ENCODE data around the gene C6orf47. TPM values are rescaled to one million over a fixed set of nuclear protein-coding genes. Genes with fewer than 3 reads are reported as not detected.

Gene C6orf47
- total RNA-seq, 2 donors from 2014 or later: 13.3 to 16.9 TPM

DNA sequence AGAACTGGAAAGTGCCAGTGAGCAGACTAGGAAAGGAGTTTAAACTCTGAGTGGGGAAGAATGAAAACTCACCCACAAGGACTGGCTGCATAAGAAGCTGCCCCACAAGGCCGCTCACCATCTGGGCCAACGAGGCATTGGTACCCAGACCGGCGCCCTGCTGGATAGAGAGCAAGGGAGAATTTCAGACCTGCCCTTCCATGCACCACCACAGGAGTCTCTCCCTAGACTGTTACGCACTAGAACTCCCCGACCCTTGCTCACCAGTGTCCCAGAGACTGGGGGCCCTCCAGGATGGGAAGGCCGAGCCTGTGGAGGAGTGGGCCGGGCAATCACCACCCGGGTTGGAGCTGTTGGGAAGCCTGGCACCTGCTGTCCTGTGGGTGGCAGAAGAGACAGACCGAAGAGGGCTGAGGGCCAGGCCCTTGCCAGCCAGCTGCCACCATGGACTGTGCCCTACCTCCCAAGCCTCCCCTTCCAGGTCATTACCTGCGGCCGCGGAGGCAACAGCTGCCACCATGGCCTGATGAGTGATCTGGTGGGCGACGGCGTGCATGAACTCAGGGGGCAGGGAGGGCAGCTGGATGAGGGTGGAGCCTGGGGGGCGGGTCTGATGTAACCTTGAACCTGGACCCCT lies 16.6 kb downstream of the C6orf47 start:
- Mint-ChIP-seq H3K4me1 (peaks cover 4% of the 10 kb centered on the region), H3K27ac (peak overlapping the region; percentile 16), H3K4me3 (no peak overlapping the region), H3K36me3 (ENCODE audit: low read depth) (peaks cover 3% of the 10 kb centered on the region), H3K27me3 (no peaks in the 10 kb centered on the region)
- H3K9me3 ChIP-seq (ENCODE audit: control insufficient read depth, low read length, poor library complexity, severe bottlenecking): no peaks in the 10 kb centered on the region
- ATAC-seq (no peak), DNase-seq (no peak)

GRCh38 chr6:31642798-31643570 lies 17.6 kb downstream of the C6orf47 start:
- no peak for ATAC-seq
- H3K9me3 ChIP-seq (ENCODE audit: control insufficient read depth, low read length, poor library complexity, severe bottlenecking): no peaks in the 10 kb centered on the region
- no peak for DNase-seq
- Mint-ChIP-seq H3K4me3 (no peak overlapping the region), H3K4me1 (peaks cover 4% of the 10 kb centered on the region), H3K27me3 (no peaks in the 10 kb centered on the region), H3K27ac (no peak overlapping the region), H3K36me3 (ENCODE audit: low read depth) (peaks cover 3% of the 10 kb centered on the region)

DNA sequence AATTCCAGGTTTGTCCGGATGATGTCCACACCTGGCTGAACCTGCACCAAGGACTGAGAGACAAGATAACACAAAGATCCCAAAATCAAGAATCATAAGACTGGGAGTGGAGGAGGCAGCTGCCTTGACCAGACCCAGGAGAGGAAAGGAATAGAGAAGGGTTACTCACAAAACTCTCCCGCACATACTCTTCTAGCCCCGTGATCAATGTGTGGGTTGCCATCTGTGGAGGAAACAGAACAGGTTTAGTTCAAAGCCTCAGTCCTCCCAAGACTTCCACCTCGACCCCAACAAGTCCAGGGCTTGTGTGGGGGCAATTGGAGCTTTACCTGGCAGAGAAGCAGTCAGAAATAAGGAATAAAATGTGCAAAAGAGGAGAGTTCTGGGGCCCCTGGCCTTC lies 19.2 kb downstream of the C6orf47 start:
- H3K9me3 ChIP-seq (ENCODE audit: control insufficient read depth, low read length, poor library complexity, severe bottlenecking): no peaks in the 10 kb centered on the region
- Mint-ChIP-seq H3K4me1 (peaks cover 4% of the 10 kb centered on the region), H3K27me3 (no peaks in the 10 kb centered on the region), H3K36me3 (ENCODE audit: low read depth) (peaks cover 3% of the 10 kb centered on the region), H3K4me3 (no peak overlapping the region), H3K27ac (no peak overlapping the region)
- ATAC-seq: no peak
- DNase-seq: no peak

DNA sequence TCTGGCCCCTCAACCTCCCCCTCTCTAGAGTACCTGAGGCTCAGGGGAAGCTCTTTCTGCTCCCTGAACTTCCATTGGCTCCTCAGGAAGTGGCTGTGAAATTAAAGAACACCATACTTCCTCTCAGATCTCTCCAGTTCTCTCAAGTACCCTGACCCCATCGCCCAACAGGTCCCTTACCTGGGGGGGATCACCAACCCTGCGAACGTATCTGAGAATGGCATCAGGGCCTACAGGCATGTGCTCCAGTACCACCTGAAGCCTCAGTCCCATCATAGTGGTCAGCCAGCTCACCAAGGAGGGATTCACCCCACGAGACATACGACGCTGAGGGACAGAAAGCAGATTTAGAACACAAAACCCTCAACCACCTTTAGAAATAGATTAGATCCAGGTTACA lies 20.0 kb downstream of the C6orf47 start:
- peaks cover 4% of the 10 kb centered on the region for H3K4me1 Mint-ChIP-seq
- ATAC-seq (no peak), DNase-seq (no peak)
- H3K27me3 Mint-ChIP-seq: no peaks in the 10 kb centered on the region
- H3K9me3 ChIP-seq (ENCODE audit: control insufficient read depth, low read length, poor library complexity, severe bottlenecking): no peaks in the 10 kb centered on the region
- H3K27ac Mint-ChIP-seq: no peak overlapping the region
- H3K36me3 Mint-ChIP-seq (ENCODE audit: low read depth): peaks cover 3% of the 10 kb centered on the region
- no peak overlapping the region for H3K4me3 Mint-ChIP-seq

GRCh38 chr6:31639449-31639861 lies 21.1 kb downstream of the C6orf47 start:
- H3K9me3 ChIP-seq (ENCODE audit: control insufficient read depth, low read length, poor library complexity, severe bottlenecking): no peaks in the 10 kb centered on the region
- ATAC-seq: no peak
- Mint-ChIP-seq H3K27me3 (no peaks in the 10 kb centered on the region), H3K36me3 (ENCODE audit: low read depth) (no peaks in the 10 kb centered on the region), H3K4me3 (no peak overlapping the region), H3K4me1 (no peaks in the 10 kb centered on the region), H3K27ac (no peak overlapping the region)
- DNase-seq: no peak

DNA sequence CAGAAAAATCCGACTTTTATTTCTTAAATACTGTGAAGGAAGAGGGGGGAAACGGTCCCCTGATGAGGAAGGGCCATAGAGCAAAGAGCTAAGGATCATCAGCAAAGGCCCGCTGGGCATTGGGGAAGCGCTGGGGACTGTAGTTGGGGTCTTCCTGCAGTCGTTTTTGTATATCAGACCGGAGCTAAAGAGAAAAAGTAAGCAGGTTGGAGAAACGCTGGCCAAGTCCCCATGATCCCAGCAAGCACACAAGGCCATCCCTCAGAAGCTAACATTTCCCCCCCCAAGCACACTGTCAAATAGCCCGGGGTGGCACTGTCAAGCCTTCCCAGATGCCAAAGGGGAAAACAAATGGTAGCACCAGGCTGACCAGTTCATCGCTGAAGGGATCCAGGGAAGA lies 21.5 kb downstream of the C6orf47 start:
- DNase-seq (no peak), ATAC-seq (no peak)
- H3K9me3 ChIP-seq (ENCODE audit: control insufficient read depth, low read length, poor library complexity, severe bottlenecking): no peaks in the 10 kb centered on the region
- Mint-ChIP-seq H3K4me3 (no peak overlapping the region), H3K4me1 (peaks cover 1% of the 10 kb centered on the region), H3K36me3 (ENCODE audit: low read depth) (peaks cover under 1% of the 10 kb centered on the region), H3K27me3 (no peaks in the 10 kb centered on the region), H3K27ac (no peak overlapping the region)

DNA sequence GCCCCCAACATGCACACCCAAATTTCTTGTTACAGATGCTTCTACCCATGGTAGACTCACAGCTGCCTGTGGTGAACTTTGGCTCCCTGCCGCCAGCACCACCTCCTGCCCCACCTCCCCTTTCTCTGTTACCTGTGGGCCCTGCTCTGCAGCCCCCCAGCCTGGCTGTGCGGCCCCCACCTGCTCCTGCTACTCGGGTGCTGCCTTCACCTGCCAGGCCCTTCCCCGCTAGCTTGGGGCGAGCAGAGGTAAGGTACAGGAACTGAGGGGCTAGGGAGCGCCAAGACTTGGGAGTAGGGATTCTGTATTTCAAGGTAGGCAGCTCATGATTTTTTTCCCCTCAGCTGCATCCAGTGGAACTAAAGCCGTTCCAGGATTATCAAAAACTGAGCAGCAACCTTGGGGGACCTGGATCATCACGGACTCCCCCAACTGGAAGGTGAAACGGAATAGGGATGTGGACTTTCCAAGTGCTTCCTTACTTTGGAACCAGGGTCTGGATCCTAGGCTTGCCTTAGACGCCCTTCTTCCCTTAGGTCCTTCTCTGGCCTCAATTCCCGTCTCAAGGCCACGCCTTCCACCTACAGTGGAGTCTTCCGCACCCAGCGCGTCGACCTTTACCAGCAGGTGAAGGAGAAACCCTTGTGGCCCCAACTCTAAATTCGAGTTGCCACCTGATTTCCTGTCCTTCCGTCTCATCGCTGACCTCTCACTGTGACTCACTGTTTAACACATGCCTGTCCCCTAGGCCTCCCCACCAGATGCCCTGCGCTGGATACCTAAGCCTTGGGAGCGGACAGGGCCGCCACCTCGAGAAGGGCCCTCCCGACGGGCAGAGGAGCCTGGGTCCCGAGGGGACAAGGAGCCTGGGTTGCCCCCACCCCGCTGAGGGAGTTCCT lies 23.6 kb downstream of the C6orf47 start:
- ATAC-seq: no peak
- Mint-ChIP-seq H3K4me3 (no peak overlapping the region), H3K27ac (peak overlapping the region; percentile 49), H3K4me1 (peaks cover 3% of the 10 kb centered on the region), H3K36me3 (ENCODE audit: low read depth) (peaks cover 4% of the 10 kb centered on the region), H3K27me3 (no peaks in the 10 kb centered on the region)
- DNase-seq: no peak
- H3K9me3 ChIP-seq (ENCODE audit: control insufficient read depth, low read length, poor library complexity, severe bottlenecking): no peaks in the 10 kb centered on the region

- Mint-ChIP-seq H3K4me1 (peaks cover 9% of the 10 kb centered on the region), H3K27me3 (no peaks in the 10 kb centered on the region), H3K4me3 (no peak overlapping the region), H3K36me3 (ENCODE audit: low read depth) (peaks cover 8% of the 10 kb centered on the region), H3K27ac (no peak overlapping the region)
- no peak for DNase-seq
- no peaks in the 10 kb centered on the region for H3K9me3 ChIP-seq (ENCODE audit: control insufficient read depth, low read length, poor library complexity, severe bottlenecking)
- no peak for ATAC-seq
Measured at GRCh38 chr6:31634969-31635575, 25.5 kb downstream of the C6orf47 start.

DNA sequence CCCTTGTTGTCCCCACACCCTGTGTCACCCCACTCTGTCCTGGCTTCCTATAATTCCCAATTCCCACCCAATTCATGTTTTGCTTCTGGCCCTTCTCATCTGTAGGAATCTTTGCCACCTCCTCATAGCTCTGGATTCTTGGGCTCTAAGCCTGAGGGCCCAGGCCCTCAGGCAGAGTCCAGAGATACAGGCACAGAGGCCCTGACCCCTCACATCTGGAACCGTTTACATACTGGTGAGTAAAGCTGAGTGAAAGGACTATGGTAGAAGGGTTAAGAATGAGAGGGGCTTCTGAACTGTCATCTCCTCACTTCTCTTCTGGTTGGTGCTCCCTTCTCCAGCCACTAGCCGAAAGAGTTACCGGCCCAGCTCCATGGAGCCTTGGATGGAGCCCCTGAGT lies 26.4 kb downstream of the C6orf47 start:
- Mint-ChIP-seq H3K27me3 (no peaks in the 10 kb centered on the region), H3K36me3 (ENCODE audit: low read depth) (peaks cover 11% of the 10 kb centered on the region), H3K4me3 (no peak overlapping the region), H3K27ac (peak overlapping the region; percentile 2), H3K4me1 (peaks cover 9% of the 10 kb centered on the region)
- DNase-seq (no peak), ATAC-seq (no peak)
- H3K9me3 ChIP-seq (ENCODE audit: control insufficient read depth, low read length, poor library complexity, severe bottlenecking): no peaks in the 10 kb centered on the region

GRCh38 chr6:31633447-31633846 lies 27.1 kb downstream of the C6orf47 start:
- H3K4me1 Mint-ChIP-seq: peaks cover 9% of the 10 kb centered on the region
- no peaks in the 10 kb centered on the region for H3K27me3 Mint-ChIP-seq
- no peak overlapping the region for H3K4me3 Mint-ChIP-seq
- ATAC-seq (no peak), DNase-seq (no peak)
- H3K9me3 ChIP-seq (ENCODE audit: control insufficient read depth, low read length, poor library complexity, severe bottlenecking): no peaks in the 10 kb centered on the region
- peaks cover 11% of the 10 kb centered on the region for H3K36me3 Mint-ChIP-seq (ENCODE audit: low read depth)
- H3K27ac Mint-ChIP-seq: peak overlapping the region; percentile 66

DNA sequence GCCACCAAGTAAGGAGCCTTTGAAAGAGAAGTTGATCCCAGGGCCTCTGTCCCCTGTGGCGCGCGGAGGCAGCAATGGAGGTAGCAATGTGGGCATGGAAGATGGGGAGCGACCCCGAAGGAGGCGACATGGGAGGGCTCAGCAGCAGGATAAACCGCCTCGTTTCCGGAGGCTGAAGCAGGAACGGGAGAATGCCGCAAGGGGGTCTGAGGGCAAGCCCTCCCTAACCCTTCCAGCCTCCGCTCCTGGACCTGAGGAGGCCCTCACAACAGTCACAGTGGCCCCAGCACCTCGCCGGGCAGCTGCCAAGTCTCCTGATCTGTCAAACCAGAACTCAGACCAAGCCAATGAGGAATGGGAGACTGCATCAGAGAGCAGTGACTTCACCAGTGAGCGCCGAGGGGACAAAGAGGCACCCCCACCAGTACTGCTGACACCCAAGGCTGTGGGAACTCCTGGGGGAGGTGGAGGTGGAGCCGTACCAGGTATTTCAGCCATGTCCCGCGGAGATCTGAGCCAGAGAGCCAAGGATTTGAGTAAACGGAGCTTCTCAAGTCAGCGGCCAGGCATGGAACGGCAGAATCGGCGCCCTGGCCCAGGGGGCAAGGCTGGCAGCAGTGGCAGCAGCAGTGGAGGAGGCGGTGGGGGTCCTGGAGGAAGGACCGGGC lies 28.2 kb downstream of the C6orf47 start:
- Mint-ChIP-seq H3K4me3 (peak overlapping the region; percentile 63), H3K36me3 (ENCODE audit: low read depth) (peaks cover 14% of the 10 kb centered on the region), H3K4me1 (peaks cover 17% of the 10 kb centered on the region), H3K27me3 (no peaks in the 10 kb centered on the region), H3K27ac (peak overlapping the region; percentile 66)
- H3K9me3 ChIP-seq (ENCODE audit: control insufficient read depth, low read length, poor library complexity, severe bottlenecking): no peaks in the 10 kb centered on the region
- ATAC-seq: no peak
- DNase-seq: no peak

DNA sequence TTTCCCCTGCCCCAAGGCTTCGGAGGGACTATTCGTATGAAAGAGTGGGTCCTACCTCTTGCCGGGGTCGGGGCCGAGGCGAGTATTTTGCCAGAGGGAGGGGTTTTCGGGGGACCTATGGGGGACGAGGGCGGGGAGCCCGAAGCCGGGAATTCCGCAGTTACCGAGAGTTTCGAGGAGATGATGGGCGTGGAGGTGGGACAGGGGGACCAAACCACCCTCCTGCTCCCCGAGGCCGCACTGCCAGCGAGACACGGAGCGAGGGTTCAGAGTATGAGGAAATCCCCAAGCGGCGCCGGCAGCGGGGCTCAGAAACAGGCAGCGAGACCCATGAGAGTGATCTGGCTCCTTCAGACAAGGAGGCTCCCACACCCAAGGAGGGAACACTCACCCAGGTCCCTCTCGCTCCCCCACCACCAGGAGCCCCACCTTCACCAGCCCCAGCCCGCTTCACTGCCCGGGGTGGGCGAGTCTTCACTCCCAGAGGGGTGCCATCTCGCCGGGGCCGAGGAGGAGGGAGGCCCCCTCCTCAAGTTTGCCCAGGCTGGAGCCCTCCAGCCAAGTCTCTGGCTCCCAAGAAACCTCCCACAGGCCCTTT lies 28.8 kb downstream of the C6orf47 start:
- no peak for ATAC-seq
- Mint-ChIP-seq H3K27me3 (no peaks in the 10 kb centered on the region), H3K27ac (peak overlapping the region; percentile 43), H3K4me3 (no peak overlapping the region), H3K4me1 (peaks cover 17% of the 10 kb centered on the region), H3K36me3 (ENCODE audit: low read depth) (peaks cover 18% of the 10 kb centered on the region)
- no peak for DNase-seq
- H3K9me3 ChIP-seq (ENCODE audit: control insufficient read depth, low read length, poor library complexity, severe bottlenecking): no peaks in the 10 kb centered on the region

Data from T-helper 17 cell (primary cell).